GM15510 (cell line): ENCODE measurements around the gene VPS51.

Experiments used
- POLR2A ChIP-seq: IDR thresholded peaks from 3 replicates; pipeline ENCODE4 v1.6.1; 2011; ENCODE audit warnings: borderline replicate concordance; ENCODE audit not compliant: insufficient read length; ENCODE audit errors: extremely low read depth

VPS51 gene

GRCh38 chr11:65064847-65065240 lies 31.2 kb upstream of the VPS51 start:
- TF ChIP-seq POLR2A: no peak

- TF ChIP-seq POLR2A: no peak
Observed at GRCh38 chr11:65065851-65066250, 30.2 kb upstream of the VPS51 start.

- no peak for TF ChIP-seq POLR2A
Observed at GRCh38 chr11:65066315-65066714, 29.7 kb upstream of the VPS51 start.

- TF ChIP-seq POLR2A: no peak
Observed at GRCh38 chr11:65066805-65067291, 29.2 kb upstream of the VPS51 start.

- no peak for TF ChIP-seq POLR2A
Observed at GRCh38 chr11:65067446-65067845, 28.6 kb upstream of the VPS51 start.

GRCh38 chr11:65069217-65069616 lies 26.8 kb upstream of the VPS51 start:
- no peak for TF ChIP-seq POLR2A

- TF ChIP-seq POLR2A: no peak
Observed at GRCh38 chr11:65071907-65072630, 23.9 kb upstream of the VPS51 start.

- no peak for TF ChIP-seq POLR2A
Observed at GRCh38 chr11:65072631-65072966, 23.4 kb upstream of the VPS51 start.

GRCh38 chr11:65077451-65077850 lies 18.6 kb upstream of the VPS51 start:
- TF ChIP-seq POLR2A: no peak

GRCh38 chr11:65078151-65078550 lies 17.9 kb upstream of the VPS51 start:
- TF ChIP-seq POLR2A: no peak

GRCh38 chr11:65078786-65079342 lies 17.1 kb upstream of the VPS51 start:
- no peak for TF ChIP-seq POLR2A

GRCh38 chr11:65083134-65083833 lies 12.7 kb upstream of the VPS51 start:
- TF ChIP-seq POLR2A: no peak

- TF ChIP-seq POLR2A: peak; percentile 71
Observed at GRCh38 chr11:65083834-65084597, 12.0 kb upstream of the VPS51 start, which contains the start of the genes CDCA5 and ZFPL1. Gene CDCA5, minus strand, starts transcription at chr11:65084040. Its CDS starts 62 bp downstream, at chr11:65083978. Gene ZFPL1, plus strand, starts transcription at chr11:65084222. Its CDS starts 477 bp downstream, at chr11:65084699.

GRCh38 chr11:65084598-65085375 lies 11.2 kb upstream of the VPS51 start:
- no peak for TF ChIP-seq POLR2A
